ENCODE measurements around the gene AGAP6.
"Not testable (repeated sequence)": the region's sequence is repeated elsewhere in the genome, so short reads cannot be mapped to it uniquely, and the experiment has no call there.

Gene AGAP6

DNA sequence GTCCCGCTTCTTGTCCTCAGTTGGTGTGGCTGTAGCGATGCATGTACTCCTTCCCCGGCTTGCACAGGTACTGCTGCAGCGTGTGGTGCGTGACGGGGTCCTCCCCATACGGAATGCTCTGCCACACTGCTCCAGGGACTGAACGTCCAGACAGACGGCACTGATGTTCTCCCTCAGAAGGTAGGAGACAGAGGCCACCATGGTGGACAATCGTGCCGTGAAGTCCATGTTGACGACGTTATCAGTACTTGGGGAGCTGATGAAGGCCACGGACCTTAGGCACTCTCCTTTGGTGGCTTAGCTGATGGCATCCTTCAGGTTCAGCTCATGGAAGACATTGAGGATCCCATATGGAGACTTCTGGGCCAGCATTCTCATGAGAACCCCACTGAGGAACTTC, 37.4 kb downstream of the AGAP6 start:
- Histone ChIP-seq H3K79me2 (ENCODE audit: control insufficient read depth, insufficient read depth, low read length, unreplicated experiment) (no peaks in the 10 kb centered on the region), H3K27ac (ENCODE audit: low read depth, low read length) (no peak overlapping the region), H3K27me3 (ENCODE audit: insufficient read depth, low read length) (peaks cover 16% of the 10 kb centered on the region), H2AFZ (ENCODE audit: low read length, unreplicated experiment) (no peak overlapping the region), H3K4me3 (ENCODE audit: low read depth, low read length) (no peak overlapping the region), H3K4me1 (ENCODE audit: control insufficient read depth, insufficient read depth, low read length, unreplicated experiment) (no peaks in the 10 kb centered on the region), H3K36me3 (ENCODE audit: insufficient read depth, low read length) (no peaks in the 10 kb centered on the region)

DNA sequence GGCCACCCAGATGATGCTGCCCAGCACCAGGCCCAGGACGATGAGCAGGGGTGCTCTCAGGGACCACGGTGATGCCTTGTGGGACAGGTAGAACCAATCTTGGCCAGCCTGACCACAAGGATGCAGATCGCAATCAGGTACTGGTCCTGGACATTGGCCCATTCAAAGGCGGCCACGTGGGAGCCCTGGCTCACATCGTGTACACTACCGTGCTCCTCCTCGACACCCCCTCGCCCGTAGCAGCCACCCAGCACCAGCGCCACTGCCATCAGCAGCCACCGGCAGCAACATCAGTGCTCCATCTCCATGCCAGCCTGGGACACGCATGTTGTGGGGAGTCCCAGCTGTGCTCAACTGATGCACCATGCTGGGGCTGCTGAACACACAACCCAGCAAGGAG, 39.0 kb downstream of the AGAP6 start:
- no peaks in the 10 kb centered on the region for H3K4me1 ChIP-seq (ENCODE audit: control insufficient read depth, insufficient read depth, low read length, unreplicated experiment)
- H3K36me3 ChIP-seq (ENCODE audit: insufficient read depth, low read length) = no peaks in the 10 kb centered on the region
- no peaks in the 10 kb centered on the region for H3K79me2 ChIP-seq (ENCODE audit: control insufficient read depth, insufficient read depth, low read length, unreplicated experiment)
- no peak overlapping the region for H3K4me3 ChIP-seq (ENCODE audit: low read depth, low read length)
- no peak overlapping the region for H2AFZ ChIP-seq (ENCODE audit: low read length, unreplicated experiment)
- H3K27ac ChIP-seq (ENCODE audit: low read depth, low read length) = no peak overlapping the region
- H3K27me3 ChIP-seq (ENCODE audit: insufficient read depth, low read length) = peaks cover 16% of the 10 kb centered on the region

- Histone ChIP-seq H3K27me3 (ENCODE audit: insufficient read depth, low read length) (no peaks in the 10 kb centered on the region; the same call in 1 of the 2 replicates), H2AFZ (ENCODE audit: low read length, unreplicated experiment) (no peak overlapping the region), H3K27ac (ENCODE audit: low read depth, low read length) (no peak overlapping the region), H3K79me2 (ENCODE audit: control insufficient read depth, insufficient read depth, low read length, unreplicated experiment) (no peaks in the 10 kb centered on the region), H3K4me1 (ENCODE audit: control insufficient read depth, insufficient read depth, low read length, unreplicated experiment) (no peaks in the 10 kb centered on the region), H3K4me3 (ENCODE audit: low read depth, low read length) (no peak overlapping the region), H3K36me3 (ENCODE audit: insufficient read depth, low read length) (no peaks in the 10 kb centered on the region)
These were observed 45.3 kb downstream of the AGAP6 start for GRCh38 chr10:50033481-50033880.

DNA sequence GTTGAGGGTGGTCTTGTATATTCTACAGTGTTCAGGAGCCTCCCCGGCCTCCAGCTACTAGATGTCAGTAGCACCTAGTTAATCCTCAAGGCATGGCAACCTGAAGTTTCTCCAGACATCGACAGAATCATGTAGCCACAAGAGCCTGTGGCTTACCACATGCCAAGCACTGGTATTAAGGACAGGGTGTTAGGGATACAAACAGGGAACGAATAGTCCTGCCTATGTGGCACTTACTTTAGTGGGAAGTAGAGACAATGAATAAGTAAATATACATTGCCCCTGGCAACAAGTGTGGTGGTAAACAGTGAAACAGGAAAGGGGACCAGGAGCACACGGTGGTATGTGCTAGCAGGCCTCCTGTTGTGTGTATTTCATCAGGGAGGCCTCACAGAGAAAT, 47.1 kb downstream of the AGAP6 start:
- H3K27ac ChIP-seq (ENCODE audit: low read depth, low read length); H3K27me3 ChIP-seq (ENCODE audit: insufficient read depth, low read length); H3K4me3 ChIP-seq (ENCODE audit: low read depth, low read length); H3K4me1 ChIP-seq (ENCODE audit: control insufficient read depth, insufficient read depth, low read length, unreplicated experiment); H3K79me2 ChIP-seq (ENCODE audit: control insufficient read depth, insufficient read depth, low read length, unreplicated experiment); H2AFZ ChIP-seq (ENCODE audit: low read length, unreplicated experiment); H3K36me3 ChIP-seq (ENCODE audit: insufficient read depth, low read length): not testable (repeated sequence)

DNA sequence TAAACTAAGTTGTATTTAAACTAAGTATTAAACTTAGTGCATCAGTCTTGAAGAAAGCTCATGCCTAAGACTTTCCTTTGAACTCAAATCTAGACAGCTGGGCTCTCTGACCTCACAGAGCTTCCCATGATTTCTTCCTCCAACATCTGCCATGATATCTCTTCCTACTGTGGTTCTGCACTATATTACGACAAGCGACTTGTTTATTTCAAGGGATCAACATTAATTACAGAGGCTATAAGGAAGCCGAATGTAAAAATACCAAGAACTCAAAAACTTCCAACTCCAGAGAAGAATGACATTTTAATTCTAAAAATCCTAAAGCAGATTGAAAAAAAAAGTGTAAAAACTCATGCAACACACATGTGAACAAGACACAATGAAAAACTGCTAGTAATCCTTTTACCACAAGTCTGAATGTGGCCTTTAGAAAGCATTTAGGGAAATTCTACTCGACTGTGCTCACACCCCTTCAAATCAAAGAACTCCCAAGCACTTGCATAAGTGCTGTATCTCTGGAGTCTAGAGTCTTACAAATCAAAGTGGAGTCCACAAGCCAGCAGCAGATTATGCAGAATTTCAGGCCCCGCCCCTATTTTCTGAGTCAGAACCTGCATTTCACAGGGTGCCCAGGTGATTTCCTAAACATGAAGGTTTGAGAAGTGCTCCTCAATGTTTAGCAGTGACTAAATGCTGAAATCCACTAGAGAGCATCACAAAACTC, 56.9 kb downstream of the AGAP6 start:
- Histone ChIP-seq H3K79me2 (ENCODE audit: control insufficient read depth, insufficient read depth, low read length, unreplicated experiment) (no peaks in the 10 kb centered on the region), H3K27ac (ENCODE audit: low read depth, low read length) (no peak overlapping the region), H3K27me3 (ENCODE audit: insufficient read depth, low read length) (no peaks in the 10 kb centered on the region), H3K4me3 (ENCODE audit: low read depth, low read length) (no peak overlapping the region), H2AFZ (ENCODE audit: low read length, unreplicated experiment) (no peak overlapping the region), H3K36me3 (ENCODE audit: insufficient read depth, low read length) (no peaks in the 10 kb centered on the region), H3K4me1 (ENCODE audit: control insufficient read depth, insufficient read depth, low read length, unreplicated experiment) (no peaks in the 10 kb centered on the region)

DNA sequence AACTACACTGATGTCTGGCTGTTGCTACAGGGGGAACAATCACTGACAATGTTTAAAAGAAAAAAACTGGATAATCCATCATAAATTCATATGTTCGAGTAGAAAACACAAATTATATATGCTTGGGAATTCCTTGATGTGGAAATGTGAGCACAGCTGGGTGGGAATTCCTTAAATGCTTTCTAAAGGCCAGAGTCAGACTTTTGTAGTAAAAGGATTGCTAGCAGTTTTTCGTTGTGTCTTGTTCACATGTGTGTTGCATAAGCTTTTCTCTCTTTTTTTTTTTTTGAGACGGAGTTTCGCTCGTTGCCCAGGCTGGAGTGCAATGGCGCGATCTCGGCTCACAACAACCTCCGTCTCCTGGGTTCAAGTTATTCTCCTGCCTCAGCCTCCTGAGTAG, 58.3 kb downstream of the AGAP6 start:
- H3K36me3 ChIP-seq (ENCODE audit: insufficient read depth, low read length); H3K27me3 ChIP-seq (ENCODE audit: insufficient read depth, low read length); H3K27ac ChIP-seq (ENCODE audit: low read depth, low read length); H2AFZ ChIP-seq (ENCODE audit: low read length, unreplicated experiment); H3K79me2 ChIP-seq (ENCODE audit: control insufficient read depth, insufficient read depth, low read length, unreplicated experiment); H3K4me3 ChIP-seq (ENCODE audit: low read depth, low read length); H3K4me1 ChIP-seq (ENCODE audit: control insufficient read depth, insufficient read depth, low read length, unreplicated experiment): not testable (repeated sequence)

GRCh38 chr10:50047594-50047993, 59.4 kb downstream of the AGAP6 start:
- H3K4me3 ChIP-seq (ENCODE audit: low read depth, low read length); H3K4me1 ChIP-seq (ENCODE audit: control insufficient read depth, insufficient read depth, low read length, unreplicated experiment); H3K27ac ChIP-seq (ENCODE audit: low read depth, low read length); H2AFZ ChIP-seq (ENCODE audit: low read length, unreplicated experiment); H3K79me2 ChIP-seq (ENCODE audit: control insufficient read depth, insufficient read depth, low read length, unreplicated experiment); H3K27me3 ChIP-seq (ENCODE audit: insufficient read depth, low read length); H3K36me3 ChIP-seq (ENCODE audit: insufficient read depth, low read length): not testable (repeated sequence)

- not testable (repeated sequence) for H3K27me3 ChIP-seq (ENCODE audit: insufficient read depth, low read length); H3K79me2 ChIP-seq (ENCODE audit: control insufficient read depth, insufficient read depth, low read length, unreplicated experiment); H3K4me1 ChIP-seq (ENCODE audit: control insufficient read depth, insufficient read depth, low read length, unreplicated experiment); H3K36me3 ChIP-seq (ENCODE audit: insufficient read depth, low read length)
- H2AFZ ChIP-seq (ENCODE audit: low read length, unreplicated experiment) = peak overlapping the region; percentile 60
- H3K4me3 ChIP-seq (ENCODE audit: low read depth, low read length) = peak overlapping the region; percentile 71
- H3K27ac ChIP-seq (ENCODE audit: low read depth, low read length) = peak overlapping the region; percentile 90
These were observed 63.9 kb downstream of the AGAP6 start for GRCh38 chr10:50051995-50052660.

- H3K36me3 ChIP-seq (ENCODE audit: insufficient read depth, low read length); H3K4me1 ChIP-seq (ENCODE audit: control insufficient read depth, insufficient read depth, low read length, unreplicated experiment); H3K79me2 ChIP-seq (ENCODE audit: control insufficient read depth, insufficient read depth, low read length, unreplicated experiment); H2AFZ ChIP-seq (ENCODE audit: low read length, unreplicated experiment); H3K4me3 ChIP-seq (ENCODE audit: low read depth, low read length); H3K27me3 ChIP-seq (ENCODE audit: insufficient read depth, low read length): not testable (repeated sequence)
- H3K27ac ChIP-seq (ENCODE audit: low read depth, low read length) = peak overlapping the region; percentile 90
These were observed 64.7 kb downstream of the AGAP6 start for GRCh38 chr10:50052778-50053376.

DNA sequence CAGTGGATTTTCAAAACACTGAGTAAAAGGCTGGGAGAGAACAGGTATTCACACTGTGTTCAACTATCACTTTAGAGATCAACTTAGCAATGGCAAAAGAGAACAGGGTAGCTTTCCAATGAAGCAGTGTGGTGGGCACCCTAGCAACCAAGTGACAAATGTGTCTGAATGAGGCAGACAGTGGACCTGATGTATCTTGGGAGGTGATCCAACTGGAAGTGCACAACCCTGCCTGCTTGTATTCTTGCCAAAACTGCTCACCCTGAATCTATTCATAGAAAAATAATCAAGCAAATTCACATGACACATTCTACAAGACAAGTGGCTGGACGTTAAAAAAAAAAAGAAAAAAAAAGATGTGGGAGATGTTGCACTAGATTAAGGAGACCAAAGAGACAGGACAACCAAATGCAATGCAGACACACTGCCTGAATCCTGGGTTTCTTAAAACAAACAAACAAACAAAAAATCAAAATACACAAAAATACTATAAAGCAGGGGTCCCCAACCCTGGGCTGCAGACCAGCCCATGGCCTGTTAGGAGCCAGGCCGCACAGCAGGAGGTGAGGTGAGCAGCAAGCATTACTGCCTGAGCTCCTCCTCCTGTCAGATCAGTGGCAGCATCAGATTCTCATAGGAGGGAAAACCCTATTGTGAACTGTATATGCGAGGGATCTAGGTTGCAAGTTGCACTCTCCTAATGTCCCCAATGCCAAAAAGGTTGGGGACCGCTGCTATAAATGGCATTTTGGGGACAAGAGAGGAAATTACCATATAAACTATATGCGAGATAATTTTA, 67.5 kb downstream of the AGAP6 start:
- H3K4me1 ChIP-seq (ENCODE audit: control insufficient read depth, insufficient read depth, low read length, unreplicated experiment); H3K4me3 ChIP-seq (ENCODE audit: low read depth, low read length); H3K36me3 ChIP-seq (ENCODE audit: insufficient read depth, low read length); H2AFZ ChIP-seq (ENCODE audit: low read length, unreplicated experiment); H3K79me2 ChIP-seq (ENCODE audit: control insufficient read depth, insufficient read depth, low read length, unreplicated experiment); H3K27me3 ChIP-seq (ENCODE audit: insufficient read depth, low read length); H3K27ac ChIP-seq (ENCODE audit: low read depth, low read length): not testable (repeated sequence)

All from ACC112 (cell line).